CD4-positive, alpha-beta T cell treated with Interleukin-17A for 1 hour (primary cell): ENCODE data around the gene NFASC.

Experiments
- DNase-seq: peaks from one replicate; pipeline ENCODE4 v3.0.0-alpha.2; 2020

Gene NFASC

DNA sequence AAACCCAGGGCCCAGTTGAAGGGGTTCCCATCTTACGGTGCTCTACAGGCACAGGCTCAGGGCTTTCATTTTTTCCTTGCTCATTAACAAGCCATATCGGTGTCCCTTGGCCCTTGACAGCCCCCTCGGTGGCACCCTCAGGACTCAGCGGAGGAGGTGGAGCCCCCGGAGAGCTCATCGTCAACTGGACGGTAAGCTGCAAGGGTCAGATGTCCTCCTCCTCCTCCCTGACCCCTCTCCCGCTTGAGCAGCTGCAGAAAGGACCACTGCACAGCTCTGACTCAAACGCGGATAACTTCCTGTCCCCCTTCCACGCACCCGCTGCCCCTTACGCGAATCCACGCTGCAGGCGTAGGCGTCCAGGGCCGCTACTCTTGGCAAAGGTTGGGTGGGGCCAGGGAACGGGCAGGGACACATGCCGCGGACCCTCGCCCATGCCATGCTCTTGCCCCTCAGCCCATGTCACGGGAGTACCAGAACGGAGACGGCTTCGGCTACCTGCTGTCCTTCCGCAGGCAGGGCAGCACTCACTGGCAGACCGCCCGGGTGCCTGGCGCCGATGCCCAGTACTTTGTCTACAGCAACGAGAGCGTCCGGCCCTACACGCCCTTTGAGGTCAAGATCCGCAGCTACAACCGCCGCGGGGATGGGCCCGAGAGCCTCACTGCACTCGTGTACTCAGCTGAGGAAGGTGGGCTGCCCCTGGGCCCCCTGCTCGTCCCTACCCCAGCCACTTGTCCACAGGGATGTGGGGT, 198.9 kb downstream of the NFASC start:
- DNase-seq = no peak

DNA sequence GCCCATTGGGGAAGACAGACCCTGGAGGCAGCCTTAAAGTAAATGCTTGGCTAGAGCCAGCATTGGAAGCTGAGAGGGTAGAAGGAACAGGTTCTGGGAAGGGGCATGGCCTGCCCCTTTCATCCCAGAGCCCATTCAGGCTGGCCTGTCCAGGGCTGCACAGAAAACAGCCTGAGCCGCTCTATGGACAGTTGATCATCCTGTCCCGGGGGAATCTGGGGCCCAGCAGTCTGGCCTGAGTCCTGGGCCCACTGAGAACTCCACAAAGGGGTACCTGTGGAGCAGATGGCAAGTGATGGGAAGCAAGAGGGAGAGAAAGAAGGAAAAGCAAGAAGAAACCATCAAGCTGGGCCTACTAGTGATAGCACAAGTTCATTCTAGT, 200.4 kb downstream of the NFASC start:
- no peak for DNase-seq

DNA sequence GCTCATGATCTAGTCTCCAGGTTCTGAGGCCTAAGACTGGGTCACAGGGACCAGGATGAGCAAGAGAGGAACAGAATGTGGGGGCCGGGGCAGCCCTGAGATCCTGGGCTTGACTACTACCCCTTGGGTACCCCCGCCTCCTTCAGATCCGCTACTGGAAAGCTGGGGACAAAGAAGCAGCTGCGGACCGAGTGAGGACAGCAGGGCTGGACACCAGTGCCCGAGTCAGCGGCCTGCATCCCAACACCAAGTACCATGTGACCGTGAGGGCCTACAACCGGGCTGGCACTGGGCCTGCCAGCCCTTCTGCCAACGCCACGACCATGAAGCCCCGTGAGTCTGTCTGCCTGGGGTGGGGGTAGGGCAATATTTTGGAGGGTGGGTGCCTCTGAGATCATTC, 201.1 kb downstream of the NFASC start:
- DNase-seq = no peak

DNA sequence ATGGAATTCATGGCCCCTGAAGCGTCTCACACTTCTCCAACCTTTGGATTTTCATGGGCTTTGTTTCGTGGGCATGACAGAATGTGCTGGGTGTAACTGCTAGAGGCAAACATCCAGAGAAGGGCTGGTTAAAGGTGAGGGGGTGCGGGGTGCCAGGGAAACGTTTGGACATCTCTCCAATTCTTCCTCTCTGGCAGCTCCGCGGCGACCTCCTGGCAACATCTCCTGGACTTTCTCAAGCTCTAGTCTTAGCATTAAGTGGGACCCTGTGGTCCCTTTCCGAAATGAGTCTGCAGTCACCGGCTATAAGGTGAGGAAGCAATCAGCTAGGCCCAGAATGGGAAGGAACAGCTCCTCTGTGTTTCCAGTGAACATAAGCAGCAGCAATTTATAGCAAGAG, 201.6 kb downstream of the NFASC start:
- DNase-seq = no peak
